ENCODE data around the gene THSD8.
A peak's percentile ranks its signal among the peaks of the same experiment; 100 is the strongest.
"Not testable (repeated sequence)": the region's sequence is repeated elsewhere in the genome, so short reads cannot be mapped to it uniquely, and the experiment has no call there.

THSD8 gene

DNA sequence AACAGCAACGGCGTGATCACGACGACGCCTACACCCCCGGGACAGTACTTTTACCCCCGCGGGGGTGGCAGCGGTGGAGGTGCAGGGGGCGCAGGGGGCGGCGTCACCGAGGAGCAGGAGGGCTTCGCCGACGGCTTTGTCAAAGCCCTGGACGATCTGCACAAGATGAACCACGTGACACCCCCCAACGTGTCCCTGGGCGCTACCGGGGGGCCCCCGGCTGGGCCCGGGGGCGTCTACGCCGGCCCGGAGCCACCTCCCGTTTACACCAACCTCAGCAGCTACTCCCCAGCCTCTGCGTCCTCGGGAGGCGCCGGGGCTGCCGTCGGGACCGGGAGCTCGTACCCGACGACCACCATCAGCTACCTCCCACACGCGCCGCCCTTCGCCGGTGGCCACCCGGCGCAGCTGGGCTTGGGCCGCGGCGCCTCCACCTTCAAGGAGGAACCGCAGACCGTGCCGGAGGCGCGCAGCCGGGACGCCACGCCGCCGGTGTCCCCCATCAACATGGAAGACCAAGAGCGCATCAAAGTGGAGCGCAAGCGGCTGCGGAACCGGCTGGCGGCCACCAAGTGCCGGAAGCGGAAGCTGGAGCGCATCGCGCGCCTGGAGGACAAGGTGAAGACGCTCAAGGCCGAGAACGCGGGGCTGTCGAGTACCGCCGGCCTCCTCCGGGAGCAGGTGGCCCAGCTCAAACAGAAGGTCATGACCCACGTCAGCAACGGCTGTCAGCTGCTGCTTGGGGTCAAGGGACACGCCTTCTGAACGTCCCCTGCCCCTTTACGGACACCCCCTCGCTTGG, 9.6 kb upstream of the THSD8 start:
- no peak for DNase-seq (ENCODE audit: low read depth)

DNA sequence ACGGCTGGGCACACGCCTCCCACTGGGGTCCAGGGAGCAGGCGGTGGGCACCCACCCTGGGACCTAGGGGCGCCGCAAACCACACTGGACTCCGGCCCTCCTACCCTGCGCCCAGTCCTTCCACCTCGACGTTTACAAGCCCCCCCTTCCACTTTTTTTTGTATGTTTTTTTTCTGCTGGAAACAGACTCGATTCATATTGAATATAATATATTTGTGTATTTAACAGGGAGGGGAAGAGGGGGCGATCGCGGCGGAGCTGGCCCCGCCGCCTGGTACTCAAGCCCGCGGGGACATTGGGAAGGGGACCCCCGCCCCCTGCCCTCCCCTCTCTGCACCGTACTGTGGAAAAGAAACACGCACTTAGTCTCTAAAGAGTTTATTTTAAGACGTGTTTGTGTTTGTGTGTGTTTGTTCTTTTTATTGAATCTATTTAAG, 9.0 kb upstream of the THSD8 start:
- no peak for DNase-seq (ENCODE audit: low read depth)

DNA sequence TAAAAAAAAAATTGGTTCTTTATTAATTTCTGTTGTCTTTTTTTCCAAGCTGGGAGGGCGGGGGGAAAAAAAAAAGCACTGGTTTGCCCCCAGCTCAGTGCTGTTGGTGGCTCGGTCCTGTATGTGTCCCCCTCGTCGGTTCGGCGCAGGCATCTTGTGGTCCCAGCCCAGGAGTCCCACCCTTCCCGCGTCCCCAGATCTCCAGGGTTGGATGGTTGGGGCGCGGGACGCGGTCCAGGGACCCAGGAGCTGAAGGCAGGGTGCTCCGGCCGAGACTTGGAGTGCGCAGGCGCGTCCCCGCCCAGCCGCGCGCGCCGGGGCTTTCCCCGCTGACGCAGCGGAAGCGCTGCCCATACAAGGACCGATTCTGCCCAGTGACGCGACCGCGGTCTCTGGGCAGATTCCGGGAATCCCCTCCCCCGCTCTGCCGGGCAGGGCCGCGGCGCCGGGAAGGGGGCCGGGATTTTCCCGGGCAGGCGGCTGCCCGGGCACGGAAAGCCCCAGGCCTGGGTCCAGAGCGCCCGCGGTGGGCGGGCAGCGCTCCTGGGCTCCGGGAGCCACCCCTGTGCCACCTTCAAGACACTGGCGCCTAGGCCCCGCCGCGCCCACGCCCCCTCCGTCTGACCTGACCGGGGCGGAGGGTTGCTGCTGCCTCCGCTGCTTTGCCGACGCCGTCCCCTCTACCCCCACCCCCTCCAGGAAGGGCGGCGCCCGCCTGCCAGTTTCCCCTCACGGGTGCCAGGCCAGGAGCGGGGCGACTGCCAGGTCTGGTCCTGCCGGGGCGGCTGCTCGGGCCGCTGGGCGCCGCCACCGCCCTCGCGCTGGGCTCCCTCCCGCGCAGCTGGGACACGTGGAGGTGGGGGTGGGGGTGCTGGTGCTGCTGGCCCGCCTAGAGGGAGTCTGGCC, 8.3 kb upstream of the THSD8 start:
- peak; percentile 87 for DNase-seq (ENCODE audit: low read depth)

DNA sequence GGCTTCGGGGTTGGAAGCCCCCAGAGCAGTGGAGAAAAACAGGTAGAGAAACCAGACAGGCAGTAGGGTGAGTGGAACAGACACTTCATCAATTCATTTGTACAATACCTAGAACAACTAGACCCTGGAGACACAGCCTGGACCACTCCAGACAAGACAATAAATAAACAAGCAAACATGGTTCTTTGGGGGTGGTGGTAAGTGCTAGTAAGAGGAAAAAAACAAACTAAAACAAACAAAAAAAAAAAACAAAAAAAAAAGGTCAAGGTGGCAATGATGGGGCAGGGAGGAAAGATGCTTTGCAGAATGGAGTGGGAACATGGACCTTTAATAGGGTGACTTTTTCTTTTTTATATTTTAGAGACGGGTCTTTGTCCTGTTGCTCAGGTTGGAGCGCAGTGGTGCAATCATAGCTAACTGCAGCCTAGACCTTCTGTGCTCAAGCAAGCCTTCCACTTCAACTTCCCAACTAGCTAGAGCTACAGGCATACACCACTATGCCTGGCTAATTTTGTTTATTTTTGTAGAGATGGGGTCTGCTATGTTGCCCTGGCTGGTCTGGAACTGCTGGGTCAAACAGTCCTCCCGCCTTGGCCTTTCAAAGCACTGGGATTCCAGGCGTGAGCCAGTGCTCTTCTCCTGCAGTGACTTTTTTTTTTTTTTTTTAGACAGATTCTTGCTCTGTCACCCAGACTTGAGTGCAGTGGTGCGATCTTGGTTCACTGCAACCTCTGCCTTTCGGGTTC, 7.5 kb upstream of the THSD8 start:
- no peak for DNase-seq (ENCODE audit: low read depth)

GRCh38 chr19:12794971-12795381, 6.9 kb upstream of the THSD8 start:
- DNase-seq (ENCODE audit: low read depth) = no peak

- DNase-seq (ENCODE audit: low read depth) = peak; percentile 69
Measured at GRCh38 chr19:12796146-12797071, 5.5 kb upstream of the THSD8 start.

GRCh38 chr19:12797141-12797587, 4.7 kb upstream of the THSD8 start:
- no peak for DNase-seq (ENCODE audit: low read depth)

GRCh38 chr19:12797607-12798006, 4.3 kb upstream of the THSD8 start:
- not testable (repeated sequence) for DNase-seq (ENCODE audit: low read depth)

- DNase-seq (ENCODE audit: low read depth) = no peak
Measured at GRCh38 chr19:12799742-12800465, 2.0 kb upstream of the THSD8 start.

DNA sequence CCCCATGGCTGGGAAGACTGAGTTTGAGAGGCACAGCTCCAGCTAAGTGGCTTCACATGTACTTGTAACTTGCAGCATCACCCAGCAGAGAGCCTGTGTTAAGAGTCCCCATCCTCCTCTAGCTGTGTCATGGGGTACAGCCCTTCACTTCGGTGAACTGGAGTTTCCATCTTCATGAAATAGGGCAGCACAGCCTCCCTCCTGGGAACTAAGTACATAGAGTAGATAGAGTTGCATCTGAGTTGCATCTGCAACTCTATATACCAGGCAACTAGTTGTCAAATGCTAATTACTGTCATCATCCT, 1.5 kb upstream of the THSD8 start:
- no peak for DNase-seq (ENCODE audit: low read depth)

GRCh38 chr19:12800923-12801465, 875 bp upstream of the THSD8 start:
- DNase-seq (ENCODE audit: low read depth) = no peak

DNA sequence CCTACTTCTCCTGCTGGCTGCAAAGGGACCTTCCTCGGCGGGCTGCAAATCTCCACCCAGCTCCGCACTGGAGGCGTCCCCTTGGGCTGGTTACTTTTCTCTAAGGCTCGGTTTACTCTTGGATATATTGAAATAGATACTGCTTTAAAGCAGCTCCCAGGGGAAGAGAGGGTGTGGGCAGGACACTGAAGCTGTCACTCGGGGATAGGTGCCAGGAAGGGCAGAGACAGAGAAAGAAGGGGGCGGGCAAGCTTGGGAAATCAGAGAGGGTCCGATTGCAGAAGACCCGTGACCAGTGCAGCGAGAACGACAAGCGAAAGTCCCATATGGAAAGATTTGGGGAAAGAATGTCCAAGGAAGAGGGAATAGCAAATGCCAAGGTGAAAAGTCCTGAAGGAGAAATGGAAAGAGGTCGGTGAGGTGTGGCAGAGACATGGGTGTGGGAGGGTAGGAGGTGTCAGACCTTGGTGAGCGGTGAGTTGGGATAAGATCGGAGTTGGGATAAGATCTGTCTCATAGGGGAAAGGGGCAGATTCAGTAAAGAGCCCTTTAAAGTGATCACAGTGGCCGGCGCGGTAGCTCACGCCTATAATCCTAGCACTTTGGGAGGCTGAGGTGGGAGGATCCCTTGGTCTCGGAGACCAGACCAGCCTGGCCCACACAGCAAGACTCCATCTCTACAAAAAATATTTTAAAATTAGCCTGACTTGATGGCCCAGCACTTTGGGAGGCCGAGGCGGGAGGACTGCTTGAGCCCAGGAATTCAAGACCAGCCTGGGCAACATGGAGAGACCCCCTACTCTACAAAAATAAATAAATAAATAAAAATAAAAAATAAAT, 618 bp downstream of the THSD8 start:
- DNase-seq (ENCODE audit: low read depth) = no peak

- DNase-seq (ENCODE audit: low read depth) = no peak
Measured at GRCh38 chr19:12804051-12804450, 2.2 kb downstream of the THSD8 start.

GRCh38 chr19:12806242-12807081, 4.6 kb downstream of the THSD8 start, which contains the start of gene RNASEH2A:
Gene RNASEH2A, plus strand, starts transcription at chr19:12806584. Its CDS starts 90 bp downstream, at chr19:12806674.
- DNase-seq (ENCODE audit: low read depth) = peak; percentile 85

DNA sequence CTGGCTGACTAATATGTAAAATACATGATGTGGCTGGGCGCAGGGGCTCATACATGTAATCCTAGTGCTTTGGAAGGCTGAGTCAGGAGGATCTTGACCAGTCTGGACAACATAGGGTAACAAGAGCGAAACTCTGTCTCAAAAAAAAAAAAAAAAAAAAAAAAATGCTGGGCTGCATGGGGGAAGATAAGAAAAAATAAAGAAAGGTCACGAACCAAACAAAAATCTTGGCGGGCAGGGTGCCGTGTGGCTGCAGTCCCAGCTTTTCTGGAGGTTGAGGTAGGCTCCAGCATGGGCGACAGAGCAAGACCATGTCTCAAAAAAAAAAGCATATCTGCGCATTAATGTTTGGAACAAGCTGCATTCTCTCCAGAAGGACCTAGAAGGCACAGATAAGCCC, 13.2 kb downstream of the THSD8 start:
- no peak for DNase-seq (ENCODE audit: low read depth)

DNA sequence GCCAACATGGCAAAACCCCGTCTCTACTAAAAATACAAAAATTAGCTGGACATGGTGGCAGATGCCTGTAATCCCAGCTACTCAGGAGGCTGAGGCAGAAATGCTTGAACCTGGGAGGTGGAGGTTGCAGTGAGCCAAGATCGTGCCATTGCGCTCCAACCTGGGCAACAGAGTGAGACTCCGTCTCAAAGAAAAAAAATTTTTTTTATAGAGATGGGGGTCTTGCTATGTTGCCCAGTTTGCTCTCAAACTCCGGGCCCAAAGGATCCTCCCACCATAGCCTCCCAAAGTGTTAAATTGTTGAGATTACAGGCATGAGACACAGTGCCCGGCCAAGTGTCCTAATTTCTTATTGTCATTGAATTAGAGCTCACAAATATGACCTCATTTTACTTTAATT, 15.3 kb downstream of the THSD8 start:
- DNase-seq (ENCODE audit: low read depth) = not testable (repeated sequence)

GRCh38 chr19:12817810-12818209, 15.9 kb downstream of the THSD8 start:
- not testable (repeated sequence) for DNase-seq (ENCODE audit: low read depth)

GRCh38 chr19:12821761-12822160, 19.9 kb downstream of the THSD8 start:
- DNase-seq (ENCODE audit: low read depth) = no peak

Measured in amniotic epithelial cell (primary cell).